ENCODE measurements around the gene ALX3. TPM values are rescaled to one million over a fixed set of nuclear protein-coding genes. Genes with fewer than 3 reads are reported as not detected.

The ALX3 gene
- total and polyA plus RNA-seq, 2 of the 8 experiments (the other 6 are each of a cell fraction or from before 2014, with no cell fraction given), result 0.20 TPM; not detected in 1

- Histone ChIP-seq H3K4me1 (replicated peaks in 1 of 4; ENCODE audit: control insufficient read depth in 3 of 4, insufficient read depth in 4 of 4, low read length in 3 of 4) (no peaks in the 10 kb centered on the region; a peak in 1 of 7 replicates), H4K5ac (ENCODE audit: insufficient read length, low read depth, low read length) (no peak overlapping the region), H3K18ac (ENCODE audit: extremely low read depth, low read length) (no peak overlapping the region), H3K9ac (replicated peaks in 1 of 4; ENCODE audit: extremely low read depth in 1 of 4, low read depth in 3 of 4, low read length in 3 of 4) (no peak overlapping the region), H3K4ac (replicated peaks; ENCODE audit: insufficient read length, low read depth, low read length) (no peak overlapping the region), H2BK5ac (ENCODE audit: low read depth, low read length) (no peak overlapping the region), H3K56ac (replicated peaks; ENCODE audit: insufficient read length, low read depth, low read length) (no peak overlapping the region), H2AK5ac (ENCODE audit: low read depth, low read length) (no peak overlapping the region), H2AFZ (ENCODE audit: low read length) (no peak overlapping the region), H3K36me3 (ENCODE audit: control insufficient read depth in 2 of 4, insufficient read depth in 4 of 4, low read length in 3 of 4) (no peaks in the 10 kb centered on the region), H3K23me2 (ENCODE audit: low read depth, low read length) (peaks cover 3% of the 10 kb centered on the region; the same call in 1 of the 2 replicates), H2BK20ac (ENCODE audit: low read length) (no peak overlapping the region), H3K27ac (ENCODE audit: low read depth, low read length) (no peak overlapping the region), H2BK12ac (ENCODE audit: low read depth, low read length) (no peak overlapping the region), H3K79me1 (ENCODE audit: low read depth, low read length) (no peaks in the 10 kb centered on the region), H3K4me3 (ENCODE audit: extremely low read depth in 1 of 4, insufficient read depth in 2 of 4, low read depth in 3 of 4, low read length in 4 of 4) (no peak overlapping the region), H3K9me3 (ENCODE audit: insufficient read depth in 2 of 2, low read depth in 1 of 2, low read length in 1 of 2) (peaks cover 6 to 9% of the 10 kb centered on the region in 2 experiments; a peak in 1 of 4 replicates), H3K14ac (ENCODE audit: insufficient read length) (no peak overlapping the region), H4K20me1 (replicated peaks in 1 of 2; ENCODE audit: control insufficient read depth in 1 of 2, insufficient read depth in 2 of 2, low read length in 2 of 2) (no peaks in the 10 kb centered on the region), H2BK120ac (replicated peaks; ENCODE audit: low read depth, low read length) (no peak overlapping the region), H3K79me2 (ENCODE audit: control insufficient read depth in 1 of 2, insufficient read depth in 2 of 2, low read length in 2 of 2) (no peaks in the 10 kb centered on the region), H3K27me3 (replicated peaks in 1 of 4; ENCODE audit: control insufficient read depth in 3 of 4, extremely low read depth in 1 of 4, insufficient read depth in 3 of 4, low read length in 3 of 4) (no peaks in the 10 kb centered on the region), H3K4me2 (ENCODE audit: insufficient read depth in 1 of 2, low read depth in 2 of 2, low read length in 2 of 2) (no peak overlapping the region), H4K91ac (replicated peaks; ENCODE audit: insufficient read length, low read length) (no peak overlapping the region), H2BK15ac (ENCODE audit: low read length) (no peak overlapping the region), H4K8ac (ENCODE audit: extremely low read depth, insufficient read depth, low read length) (no peak overlapping the region), H3K23ac (ENCODE audit: insufficient read length) (no peak overlapping the region)
- FAIRE-seq, result no peak
- DNase-seq (ENCODE audit: low read depth in 1 of 2, low spot score in 2 of 2), result no peak
- ChIA-PET POLR2A (ENCODE audit: partially characterized antibody) (no interaction called here), CTCF (ENCODE audit: partially characterized antibody) (interaction anchor here (0.7 to 27.0 kb wide), 3 partner anchors 15 to 84 kb away, joined by 3 to 845 read pairs (median 126); no protein-coding TSS in a partner anchor)
- TF ChIP-seq ASH2L (IDR thresholded peaks at IDR 0.05; ENCODE audit: low read length), result no peak
- TF ChIP-seq CREB1 (IDR thresholded peaks at IDR 0.05), result no peak
- no peak for TF ChIP-seq ATF3 (IDR thresholded peaks at IDR 0.05; ENCODE audit: insufficient read depth, low read depth, low read length)
- TF ChIP-seq BRCA1 (IDR thresholded peaks at IDR 0.05; ENCODE audit: low read depth, low read length), result no peak
- TF ChIP-seq RAD21 (IDR thresholded peaks at IDR 0.05 in 1 of 2, conservative IDR thresholded peaks at IDR 0.05 in 1 of 2; ENCODE audit: low read depth in 2 of 2, low read length in 2 of 2), result no peak
- no peak for TF ChIP-seq BCL11A (IDR thresholded peaks at IDR 0.05; ENCODE audit: low read depth in 2 of 2, low read length in 2 of 2)
- no peak for TF ChIP-seq HDAC6 (IDR thresholded peaks at IDR 0.05; ENCODE audit: low read depth, low read length)
- 78% methylated on average over 3 of the region's 3 CpGs; no CpG with 5 or more reads in 1 of the 2 experiments for WGBS, 2 experiments (ENCODE audit: extremely low coverage in 1 of 2, insufficient coverage in 1 of 2, insufficient read length in 1 of 2, insufficient replicate concordance in 2 of 2, low coverage in 1 of 2, low lambda C conversion rate in 2 of 2, missing lambda C conversion rate in 1 of 2)
Observed at GRCh38 chr1:110119843-110120242, 49.4 kb upstream of the ALX3 start.

Measured in H1 (cell line).